Dermis blood vessel endothelial cell (primary cell): ENCODE results near the gene NT5C1A. TPM values are rescaled to one million over a fixed set of nuclear protein-coding genes. Genes with fewer than 3 reads are reported as not detected.

Experiments used
- DNase-seq: peaks from one replicate; pipeline ENCODE4 v3.0.0; 2010
- total RNA-seq: library from RNA; depleted of rRNA; stranded (reverse); fragments of >200 nt; gene quantifications from 2 replicates; pipeline ENCODE4 v1.2.3, GENCODE V29; 2014

Gene NT5C1A
- total RNA-seq = not detected in 2 replicates

- peak; percentile 10 for DNase-seq
Measured at GRCh38 chr1:39671793-39672550, at the start of gene NT5C1A. NT5C1A (minus strand) TSS chr1:39672107; CDS start chr1:39672038, 69 bp downstream.

DNA sequence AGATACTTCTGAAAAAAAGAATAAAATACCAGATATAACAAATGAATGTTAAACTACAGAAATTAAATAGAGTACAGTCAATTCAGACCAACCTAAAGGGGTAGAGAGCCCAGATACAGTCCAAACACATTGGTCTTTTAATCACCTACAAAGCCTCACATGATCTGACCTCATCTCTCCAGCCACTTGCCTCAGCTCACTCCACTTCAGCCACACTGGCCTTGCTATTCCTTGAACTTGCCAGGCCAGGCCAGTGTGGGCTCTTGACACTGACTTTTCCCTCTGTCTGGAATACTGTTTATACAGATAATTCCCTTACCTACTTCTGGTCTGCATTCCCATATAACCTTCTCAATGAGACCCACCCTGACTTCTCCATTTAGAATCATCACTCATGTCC is 49.8 kb upstream of the NT5C1A start:
- DNase-seq = no peak

- peak; percentile 78 for DNase-seq
Measured at GRCh38 chr1:39720094-39720999, 48.4 kb upstream of the NT5C1A start.

- no peak for DNase-seq
Measured at GRCh38 chr1:39717809-39718208, 45.9 kb upstream of the NT5C1A start.

GRCh38 chr1:39713557-39713956 is 41.6 kb upstream of the NT5C1A start:
- no peak for DNase-seq

DNA sequence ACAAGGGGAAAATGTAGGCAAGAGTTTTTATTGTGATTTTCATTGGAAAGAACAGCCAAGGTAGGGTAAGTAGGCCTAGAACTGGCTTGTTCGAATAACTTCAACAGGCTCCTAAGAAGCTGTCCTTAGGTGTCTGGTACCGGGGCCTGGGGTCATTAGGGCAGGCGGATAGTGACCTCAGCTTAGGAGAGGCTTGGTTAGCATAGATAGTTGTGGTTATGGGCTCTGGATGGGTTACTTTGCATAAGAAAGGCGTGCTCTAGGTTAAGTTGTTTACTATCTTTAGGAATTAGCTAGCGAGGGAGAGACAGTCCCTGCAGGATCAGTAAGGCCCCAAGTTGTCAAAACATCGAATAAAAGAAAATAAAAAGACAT is 40.0 kb upstream of the NT5C1A start:
- no peak for DNase-seq

DNA sequence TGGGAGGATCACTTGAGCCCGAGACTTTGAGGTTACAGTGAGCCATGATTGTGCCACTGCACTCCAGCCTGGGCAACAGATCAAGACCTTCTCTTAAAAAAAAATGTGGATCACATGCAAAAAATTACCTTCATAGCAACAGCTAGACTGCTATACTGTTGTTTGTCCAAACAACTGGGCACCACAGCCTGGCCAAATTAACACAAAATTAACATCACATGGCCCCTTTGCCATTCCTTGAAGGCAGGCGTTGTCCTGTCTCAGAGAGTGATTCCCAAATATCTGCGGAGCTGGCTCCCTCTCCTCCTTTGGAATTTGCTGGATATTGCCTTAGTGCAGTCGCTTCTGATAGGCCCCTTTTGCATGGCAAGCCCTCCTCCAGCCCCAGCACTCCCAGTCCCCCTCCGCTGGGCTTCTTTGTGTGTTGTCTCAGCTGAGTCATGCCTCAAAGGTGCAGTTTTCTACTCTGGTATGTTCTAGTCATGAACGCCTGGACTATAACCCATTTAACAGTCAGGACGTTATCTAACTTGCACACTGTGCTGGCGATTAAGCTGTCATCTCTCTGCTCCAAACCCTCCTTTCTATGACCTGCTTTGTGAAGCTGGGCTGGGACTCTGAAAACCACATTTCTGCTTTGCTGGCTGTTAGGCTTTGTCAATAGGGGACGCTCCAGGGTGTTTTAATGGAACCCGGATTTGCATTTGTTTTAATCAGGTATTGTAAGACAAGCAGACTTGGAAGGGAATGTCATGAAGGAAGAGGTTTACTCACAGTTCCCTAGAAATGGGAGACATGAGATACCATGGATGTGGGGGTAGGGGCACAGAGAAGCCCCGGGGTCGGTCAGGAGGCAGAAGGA is 39.4 kb upstream of the NT5C1A start:
- no peak for DNase-seq

DNA sequence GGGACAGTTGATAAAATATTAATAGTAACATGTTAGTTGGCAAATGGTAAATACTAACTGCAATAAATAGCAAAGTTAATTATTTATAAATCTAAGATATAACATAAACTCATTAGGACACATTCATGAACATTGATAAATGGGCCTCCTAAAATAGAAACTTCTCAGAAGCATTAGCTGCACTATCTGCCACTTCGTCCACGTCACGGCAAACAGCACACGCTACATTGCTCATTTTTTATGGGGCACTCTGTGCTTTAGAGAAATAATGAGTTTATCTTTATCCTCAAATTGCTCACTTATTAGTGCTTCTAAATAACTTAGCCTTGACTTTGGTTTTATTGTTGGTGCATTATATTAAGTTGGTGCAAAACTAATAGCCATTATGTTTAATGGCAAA is 35.6 kb upstream of the NT5C1A start:
- DNase-seq = no peak

- DNase-seq = no peak
Measured at GRCh38 chr1:39704757-39705156, 32.9 kb upstream of the NT5C1A start.

GRCh38 chr1:39701049-39701439 is 29.1 kb upstream of the NT5C1A start:
- peak; percentile 41 for DNase-seq

DNA sequence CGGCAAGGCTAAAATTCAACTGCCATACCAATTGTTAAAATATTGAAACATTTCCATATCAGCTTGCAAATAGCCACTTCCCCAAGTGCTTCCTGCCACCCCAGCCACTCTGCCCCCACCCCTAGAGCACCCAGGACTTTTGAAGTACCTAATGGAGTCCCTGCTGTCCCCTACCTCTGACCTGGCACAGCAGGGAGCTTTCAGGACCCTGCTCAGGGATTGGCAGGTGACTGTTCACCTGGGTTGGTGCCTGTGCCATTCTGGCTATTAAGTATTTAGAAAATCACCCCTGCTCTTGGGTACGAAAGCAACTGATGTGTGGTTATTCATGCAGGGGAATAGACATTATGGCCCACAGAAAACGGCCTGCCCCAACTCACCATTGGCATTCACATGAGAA is 28.4 kb upstream of the NT5C1A start:
- DNase-seq = no peak

- DNase-seq = no peak
Measured at GRCh38 chr1:39699419-39699818, 27.5 kb upstream of the NT5C1A start.

GRCh38 chr1:39698568-39698967 is 26.7 kb upstream of the NT5C1A start:
- no peak for DNase-seq

DNA sequence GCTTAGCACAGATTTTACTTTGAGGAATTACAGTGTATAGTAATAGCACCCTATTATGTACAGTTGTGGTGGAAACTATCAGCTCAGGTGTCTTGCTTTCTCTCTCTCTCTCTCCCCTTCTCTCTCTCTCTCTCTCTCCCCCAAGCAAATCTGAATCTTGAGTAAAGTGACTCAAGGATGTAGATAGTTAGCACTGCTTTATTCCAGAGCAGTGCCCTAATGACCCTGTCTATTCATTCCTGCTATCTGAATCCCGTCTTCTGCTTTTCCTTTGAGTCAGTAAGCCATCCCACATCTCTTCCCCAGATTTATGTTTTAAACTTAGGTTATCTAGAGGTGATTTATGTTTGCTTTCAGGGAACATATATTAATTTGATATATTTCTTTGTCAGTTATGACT is 24.5 kb upstream of the NT5C1A start:
- no peak for DNase-seq

DNA sequence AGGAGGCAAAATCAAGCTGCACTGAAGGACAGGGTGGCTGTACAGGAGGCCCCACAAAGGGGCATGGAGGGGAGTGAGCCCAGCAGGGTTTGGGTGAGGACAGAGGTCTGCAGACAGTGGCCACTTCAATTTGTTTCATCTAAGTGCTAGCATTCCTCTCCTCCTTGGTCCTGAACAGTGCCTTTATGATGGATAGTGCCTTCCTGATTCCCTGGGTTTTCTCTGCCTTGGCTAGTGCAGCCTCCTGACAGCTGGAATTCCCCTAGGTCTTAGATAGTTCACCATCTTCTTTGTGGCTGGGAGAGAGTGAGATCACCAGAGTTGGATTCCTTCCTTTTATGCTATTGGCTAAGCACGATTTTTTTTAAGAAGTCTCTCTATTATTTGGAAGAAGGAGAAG is 23.1 kb upstream of the NT5C1A start:
- no peak for DNase-seq

DNA sequence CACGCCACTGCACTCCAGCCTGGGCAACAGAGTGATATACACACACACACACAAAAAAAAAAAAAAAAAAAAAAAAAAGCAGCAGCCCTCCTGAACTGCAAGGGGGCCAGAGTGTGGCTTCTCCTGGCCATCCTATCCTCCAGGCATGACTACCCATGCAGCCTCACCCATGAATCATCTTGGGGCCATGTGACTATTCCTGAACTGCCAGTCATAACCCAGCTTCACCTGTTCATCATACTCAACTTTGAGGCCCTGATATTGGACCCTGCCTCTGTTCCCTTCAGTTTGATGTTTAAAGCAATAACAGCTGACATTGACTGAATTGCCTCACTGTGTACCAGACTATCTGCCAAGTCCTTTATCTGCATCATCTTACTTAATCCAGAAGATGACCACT is 22.1 kb upstream of the NT5C1A start:
- no peak for DNase-seq

DNA sequence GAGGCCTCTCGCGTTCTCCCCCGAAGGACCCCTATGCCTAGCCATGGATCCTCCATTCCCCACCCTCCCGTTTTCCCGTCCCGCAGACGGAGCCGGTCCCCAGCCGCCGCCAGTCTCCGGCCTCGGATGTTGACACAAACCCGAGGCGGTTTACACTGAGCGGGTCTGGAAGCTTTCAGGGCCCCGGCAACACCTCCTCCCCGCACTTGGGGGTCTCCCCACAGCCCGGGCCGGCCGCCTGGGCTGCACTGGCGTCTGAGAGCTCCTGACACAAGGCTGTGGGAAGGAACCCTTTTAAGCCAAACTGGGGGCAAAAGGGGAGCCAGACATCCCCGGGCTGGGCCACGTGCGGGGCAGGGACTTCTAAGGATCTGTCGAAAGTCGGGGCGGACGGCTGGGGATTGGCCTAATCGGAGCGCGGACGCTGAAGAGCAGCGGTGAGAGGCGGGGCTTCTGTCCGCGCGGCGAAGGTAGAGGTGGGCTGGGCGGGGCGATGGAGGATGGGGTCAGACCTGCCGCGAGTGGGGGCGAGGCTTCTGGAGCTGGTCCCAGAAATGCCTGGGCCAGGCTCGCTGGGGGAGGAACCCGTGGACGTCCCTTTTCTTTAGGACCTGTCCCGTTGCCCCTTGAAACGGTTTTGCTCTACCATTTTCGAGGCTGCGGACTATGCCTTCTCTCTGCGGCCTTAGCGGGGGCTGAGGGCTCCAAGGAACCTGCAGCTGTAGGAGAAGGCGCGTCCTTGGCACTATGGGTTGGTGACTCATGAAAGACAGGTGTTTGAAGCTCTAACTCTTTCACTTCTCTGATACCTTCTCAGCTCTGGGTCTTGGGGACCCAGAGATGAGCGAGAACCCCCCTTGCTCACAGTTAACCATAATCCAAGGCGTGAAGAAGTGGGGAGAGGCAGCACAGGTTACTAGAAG is 20.5 kb upstream of the NT5C1A start:
- DNase-seq = no peak

- DNase-seq = peak; percentile 68
Measured at GRCh38 chr1:39691383-39692151, 19.7 kb upstream of the NT5C1A start, which contains the start of gene HPCAL4. HPCAL4 (minus strand) TSS chr1:39691433; CDS start chr1:39684603, 6,830 bp downstream.

DNA sequence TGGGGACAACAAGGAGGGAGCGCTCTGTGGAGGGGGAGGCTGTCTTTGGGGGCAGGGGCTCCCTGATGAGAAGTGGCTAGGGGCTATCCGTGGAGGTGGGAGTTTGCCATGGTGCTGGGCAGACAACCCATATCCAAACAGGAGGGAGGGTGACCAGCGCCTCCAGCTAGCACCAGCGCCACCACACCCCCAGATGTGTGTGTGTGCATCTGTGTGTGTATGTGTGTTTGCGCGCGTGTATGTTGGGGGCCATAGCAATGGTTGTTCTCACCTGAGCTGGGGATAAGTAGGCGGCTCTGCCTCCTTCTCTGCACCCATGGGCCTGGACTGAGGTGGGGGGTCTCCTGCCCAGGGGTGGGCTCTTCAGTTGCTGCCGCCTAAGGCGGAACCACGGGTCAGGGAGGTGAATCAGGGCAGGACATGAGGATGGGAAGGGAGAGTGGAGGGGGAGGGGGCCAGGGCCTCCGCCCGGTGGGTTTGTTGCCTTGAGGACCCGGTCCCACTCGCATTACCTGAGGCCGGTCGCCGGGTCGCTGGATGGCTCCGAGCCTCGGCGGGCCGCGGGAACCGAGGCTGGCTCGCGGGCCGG is 19.0 kb upstream of the NT5C1A start:
- DNase-seq = no peak

DNA sequence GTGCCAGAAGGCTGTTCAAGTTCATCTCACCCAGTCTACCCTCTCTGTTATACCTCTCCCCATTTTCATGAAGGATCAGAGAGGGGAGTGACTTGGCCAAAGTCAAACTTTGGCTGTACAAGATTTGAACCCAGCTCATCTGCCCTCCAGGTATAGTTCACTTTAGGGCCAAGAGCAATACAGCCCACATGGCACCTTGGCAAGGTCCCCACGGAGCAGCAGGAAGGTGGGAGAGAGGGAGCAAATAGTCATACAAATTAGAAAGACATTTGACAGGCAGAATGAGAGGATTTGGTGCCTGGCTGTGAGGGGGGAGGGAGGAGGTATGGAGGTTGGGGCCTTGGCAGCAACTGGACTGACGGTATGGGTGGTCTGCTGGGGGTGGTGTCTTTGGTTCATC is 18.3 kb upstream of the NT5C1A start:
- DNase-seq = no peak

DNA sequence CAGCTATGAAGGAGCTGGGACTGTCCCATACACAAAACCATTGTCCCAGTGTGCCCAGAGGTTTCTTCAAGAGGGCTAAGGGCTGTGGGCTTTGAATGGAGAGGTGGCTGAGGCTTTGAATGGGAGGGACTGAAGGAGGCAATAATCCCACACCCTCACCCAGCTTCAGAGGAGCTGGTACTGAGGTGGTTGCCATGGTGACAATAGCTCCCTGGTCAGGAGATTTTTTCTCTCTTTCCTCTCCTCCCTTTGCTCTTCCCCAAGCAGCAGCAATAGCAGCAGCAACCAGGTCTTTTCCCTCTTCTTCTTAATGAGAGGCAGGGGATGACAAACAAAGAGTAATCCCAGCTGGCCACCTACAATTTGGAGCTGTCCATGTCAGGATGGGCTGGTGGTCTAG is 17.7 kb upstream of the NT5C1A start:
- DNase-seq = no peak
